ENCODE results near the gene GMIP. TPM values are rescaled to one million over a fixed set of nuclear protein-coding genes. Genes with fewer than 3 reads are reported as not detected.

Gene GMIP
- total and polyA plus RNA-seq, 3 donors from 2014 or later, result 8.8 to 15.2 (median 13.4) TPM

DNA sequence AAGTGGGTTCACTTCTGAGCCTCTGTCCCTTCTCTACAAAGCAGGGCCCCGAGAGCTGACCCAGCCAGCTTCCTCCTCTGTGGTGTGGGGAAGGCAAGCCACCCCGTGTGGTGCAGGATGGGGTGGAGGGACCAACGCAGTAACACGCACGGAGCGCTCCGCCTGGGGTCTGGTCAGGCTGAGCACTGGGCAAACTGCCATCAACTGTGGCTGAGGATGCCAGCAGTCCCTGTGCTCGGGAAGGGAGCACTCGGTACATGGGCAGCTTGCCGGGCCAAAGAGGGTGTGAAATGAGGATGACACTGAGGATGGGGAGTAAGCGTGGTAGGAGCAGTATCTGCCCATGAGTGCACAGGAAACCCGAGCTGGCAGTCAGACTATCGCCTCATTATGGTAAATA, 7.6 kb upstream of the GMIP start:
- WGBS, 2 donors, result 67% methylated on average over 13 of the region's 13 CpGs
- no peak overlapping the region for H3K4me3 ChIP-seq
- H3K36me3 ChIP-seq (ENCODE audit: low read depth, missing control alignments), result no peaks in the 10 kb centered on the region
- no peaks in the 10 kb centered on the region for H3K27me3 ChIP-seq
- TF ChIP-seq CTCF (IDR thresholded peaks at IDR 0.05), result no peak
- no peak for TF ChIP-seq POLR2A (IDR thresholded peaks at IDR 0.05)
- no peaks in the 10 kb centered on the region for H3K4me1 ChIP-seq
- DNase-seq, result no peak
- intact Hi-C loops (cut with DNase I; ENCODE audit: low total_unique reads), result no loop called here
- H3K9me3 ChIP-seq, result no peaks in the 10 kb centered on the region
- H3K27ac ChIP-seq, result no peak overlapping the region

DNA sequence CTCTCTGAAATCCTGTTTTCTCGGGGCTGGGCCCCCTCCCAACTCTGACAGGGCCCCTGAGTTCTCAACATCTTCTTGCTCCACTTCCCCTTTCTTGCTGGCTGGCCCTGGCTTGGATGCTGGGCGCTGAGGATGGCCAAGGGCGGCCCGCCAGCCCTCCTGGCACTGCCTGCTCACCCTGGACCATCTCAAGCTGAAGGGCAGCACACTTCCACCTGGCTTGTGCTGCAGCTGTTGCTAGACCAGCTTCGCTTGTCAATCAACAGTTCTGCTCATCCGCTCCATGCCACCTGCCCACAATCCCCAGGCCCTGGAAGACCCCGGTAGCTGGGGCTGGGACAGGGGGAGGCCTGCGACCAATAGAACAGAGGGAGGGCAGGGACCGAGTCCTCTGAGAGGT, 6.9 kb upstream of the GMIP start:
- intact Hi-C loops (cut with DNase I; ENCODE audit: low total_unique reads), result no loop called here
- no peak overlapping the region for H3K4me3 ChIP-seq

DNA sequence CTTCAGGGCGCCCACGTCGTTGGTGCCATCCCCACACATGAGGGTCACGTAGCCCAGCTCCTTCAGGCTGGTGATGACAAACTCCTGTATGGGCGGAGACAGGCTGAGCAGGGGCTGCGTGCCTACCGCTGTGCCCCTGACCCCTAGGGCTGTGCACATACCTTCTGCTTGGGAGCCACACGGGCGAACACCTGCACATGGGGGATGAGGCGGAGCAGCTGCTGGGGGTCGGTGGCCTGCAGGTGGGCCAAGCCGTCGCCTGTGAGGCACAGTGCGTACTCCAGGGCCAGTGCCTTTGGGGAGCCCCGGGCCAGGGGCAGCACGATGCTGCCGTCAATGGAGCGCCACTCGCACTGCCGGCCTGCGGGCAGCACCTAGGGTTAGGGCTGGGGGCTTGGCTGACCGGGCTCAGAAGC, 6.1 kb upstream of the GMIP start:
- intact Hi-C loops (cut with DNase I; ENCODE audit: low total_unique reads), result loop anchor here (5.0 kb wide), 1 partner anchor 117 kb away; no protein-coding TSS in a partner anchor
- H3K36me3 ChIP-seq (ENCODE audit: low read depth, missing control alignments), result no peaks in the 10 kb centered on the region

More for the DNA sequence above, 6.9 kb upstream of the GMIP start:
- WGBS, 2 donors, result 83 to 93% methylated on average over 2 to 9 of the region's 9 CpGs
- TF ChIP-seq CTCF (IDR thresholded peaks at IDR 0.05) (no peak), POLR2A (IDR thresholded peaks at IDR 0.05) (no peak)
- no peaks in the 10 kb centered on the region for H3K4me1 ChIP-seq
- no peaks in the 10 kb centered on the region for H3K9me3 ChIP-seq
- no peak for DNase-seq
- no peaks in the 10 kb centered on the region for H3K27me3 ChIP-seq
- H3K36me3 ChIP-seq (ENCODE audit: low read depth, missing control alignments), result no peaks in the 10 kb centered on the region
- H3K27ac ChIP-seq, result no peak overlapping the region

GRCh38 chr19:19649155-19649554, 5.7 kb upstream of the GMIP start:
- Histone ChIP-seq H3K4me3 (no peak overlapping the region), H3K36me3 (ENCODE audit: low read depth, missing control alignments) (no peaks in the 10 kb centered on the region), H3K4me1 (no peaks in the 10 kb centered on the region), H3K9me3 (no peaks in the 10 kb centered on the region), H3K27me3 (no peaks in the 10 kb centered on the region), H3K27ac (no peak overlapping the region)
- no peak for DNase-seq
- TF ChIP-seq CTCF (IDR thresholded peaks at IDR 0.05), result no peak
- TF ChIP-seq POLR2A (IDR thresholded peaks at IDR 0.05), result no peak
- 86 to 94% methylated on average over 6 of the region's 6 CpGs for WGBS, 2 donors
- intact Hi-C loops (cut with DNase I; ENCODE audit: low total_unique reads), result loop anchor here (5.0 kb wide), 1 partner anchor 117 kb away; no protein-coding TSS in a partner anchor

More for the DNA sequence above, 6.1 kb upstream of the GMIP start:
- Histone ChIP-seq H3K4me3 (no peak overlapping the region), H3K27ac (no peak overlapping the region), H3K4me1 (no peaks in the 10 kb centered on the region), H3K27me3 (no peaks in the 10 kb centered on the region), H3K9me3 (no peaks in the 10 kb centered on the region)
- TF ChIP-seq CTCF (IDR thresholded peaks at IDR 0.05) (no peak), POLR2A (IDR thresholded peaks at IDR 0.05) (no peak)
- WGBS, 2 donors, result 93 to 100% methylated on average over 4 to 22 of the region's 22 CpGs
- DNase-seq, result no peak

All from testis (tissue), 3 donors.